Cardiac muscle cell (in vitro differentiated cells and primary cell): ENCODE measurements around the gene TCAF1. TPM values are rescaled to one million over a fixed set of nuclear protein-coding genes. Genes with fewer than 3 reads are reported as not detected.
A peak's percentile ranks its signal among the peaks of the same experiment; 100 is the strongest.

Source experiments
- DNase-seq, 2 donors: peaks; one replicate each; pipeline versions ENCODE4 v3.0.0 to v3.0.0-alpha.2; 2010 to 2017; ENCODE audit warnings: low read depth in 1 of 2, low spot score in 1 of 2
- H3K27ac ChIP-seq: fragments of 200-600 bp; sonication (generic); 2 replicates; pipeline ENCODE4 v1.5.1; 2016
- H3K27me3 ChIP-seq: fragments of 200-600 bp; sonication (generic); 2 replicates; pipeline ENCODE4 v1.6.0; 2016; ENCODE audit warnings: control low read depth
- H3K36me3 ChIP-seq: fragments of 200-600 bp; sonication (generic); 2 replicates; pipeline ENCODE4 v1.5.1; 2016; ENCODE audit warnings: control low read depth
- H3K4me1 ChIP-seq: fragments of 200-600 bp; sonication (generic); 2 replicates; pipeline ENCODE4 v1.8.1; 2017; ENCODE audit warnings: low read depth, mild to moderate bottlenecking, mixed run types
- H3K4me3 ChIP-seq: fragments of 200-600 bp; sonication (generic); 2 replicates; pipeline ENCODE4 v1.5.1; 2016; ENCODE audit warnings: mild to moderate bottlenecking
- H3K9me3 ChIP-seq: fragments of 200-600 bp; sonication (generic); 2 replicates; pipeline ENCODE4 v1.5.1; 2017; ENCODE audit warnings: low read depth, mild to moderate bottlenecking, control low read depth
- CTCF ChIP-seq: IDR thresholded peaks from 2 replicates; pipeline ENCODE4 v1.5.1; 2012; ENCODE audit warnings: low read depth, mild to moderate bottlenecking, low read length
- polyA plus RNA-seq: library from polyadenylated mRNA; unstranded; fragments of >200 nt; fragmentation: Nextera tagmentation; extraction: Ambion mirVana; gene quantifications from 2 replicates; pipeline ENCODE4 v1.2.1, GENCODE V29; 2016
- total RNA-seq: library from RNA; depleted of rRNA; stranded (reverse); fragments of >200 nt; gene quantifications from 2 replicates; pipeline ENCODE4 v1.2.3, GENCODE V29; 2016

Gene TCAF1
- total and polyA plus RNA-seq, 2 experiments from 2014 or later = 58.6 to 82.7 TPM

GRCh38 chr7:143884241-143884968, 17.6 kb downstream of the TCAF1 start:
- peaks cover 4% of the 10 kb centered on the region for H3K4me1 ChIP-seq
- DNase-seq = no peak
- no peak overlapping the region for H3K27ac ChIP-seq
- H3K9me3 ChIP-seq = no peaks in the 10 kb centered on the region
- no peaks in the 10 kb centered on the region for H3K36me3 ChIP-seq
- H3K4me3 ChIP-seq = peak overlapping the region; percentile 66
- no peaks in the 10 kb centered on the region for H3K27me3 ChIP-seq
- no peak for TF ChIP-seq CTCF

GRCh38 chr7:143882604-143883078, 19.3 kb downstream of the TCAF1 start:
- H3K4me3 ChIP-seq = peak overlapping the region; percentile 55
- no peaks in the 10 kb centered on the region for H3K27me3 ChIP-seq
- TF ChIP-seq CTCF = no peak
- H3K36me3 ChIP-seq = no peaks in the 10 kb centered on the region
- H3K9me3 ChIP-seq = no peaks in the 10 kb centered on the region
- DNase-seq = peak; percentile 76 to 85
- H3K27ac ChIP-seq = peak overlapping the region; percentile 81
- H3K4me1 ChIP-seq = peaks cover 4% of the 10 kb centered on the region

- H3K4me3 ChIP-seq = peak overlapping the region; percentile 55
- H3K4me1 ChIP-seq = peaks cover 4% of the 10 kb centered on the region
- DNase-seq = peak; percentile 89 to 91
- H3K27ac ChIP-seq = peak overlapping the region; percentile 81
- H3K9me3 ChIP-seq = no peaks in the 10 kb centered on the region
- H3K36me3 ChIP-seq = no peaks in the 10 kb centered on the region
- no peak for TF ChIP-seq CTCF
- H3K27me3 ChIP-seq = no peaks in the 10 kb centered on the region
These were observed 19.9 kb downstream of the TCAF1 start for GRCh38 chr7:143882020-143882603.

DNA sequence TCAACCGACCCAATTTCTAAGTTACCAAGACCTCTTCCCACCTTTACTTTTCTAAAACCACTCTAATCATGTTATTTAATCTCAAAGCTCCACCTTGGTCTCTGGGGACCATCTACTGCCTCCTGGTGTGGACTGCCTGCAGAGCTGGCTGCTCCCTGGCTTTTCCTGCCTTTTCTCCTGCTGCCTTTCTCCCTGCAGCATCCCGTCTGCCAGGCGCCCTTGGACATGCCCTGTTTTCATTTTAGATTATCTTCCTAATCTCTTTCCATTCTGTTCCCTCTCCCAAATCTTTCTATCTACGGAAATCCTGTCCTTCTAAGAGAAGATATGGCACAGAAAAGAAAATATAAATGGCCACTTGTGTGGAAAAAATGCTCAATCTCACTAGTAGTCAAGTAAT, 23.1 kb downstream of the TCAF1 start:
- H3K4me1 ChIP-seq = peaks cover 4% of the 10 kb centered on the region
- DNase-seq = no peak
- no peaks in the 10 kb centered on the region for H3K27me3 ChIP-seq
- H3K4me3 ChIP-seq = no peak overlapping the region
- H3K27ac ChIP-seq = no peak overlapping the region
- H3K9me3 ChIP-seq = no peaks in the 10 kb centered on the region
- TF ChIP-seq CTCF = no peak
- peaks cover 14% of the 10 kb centered on the region for H3K36me3 ChIP-seq

DNA sequence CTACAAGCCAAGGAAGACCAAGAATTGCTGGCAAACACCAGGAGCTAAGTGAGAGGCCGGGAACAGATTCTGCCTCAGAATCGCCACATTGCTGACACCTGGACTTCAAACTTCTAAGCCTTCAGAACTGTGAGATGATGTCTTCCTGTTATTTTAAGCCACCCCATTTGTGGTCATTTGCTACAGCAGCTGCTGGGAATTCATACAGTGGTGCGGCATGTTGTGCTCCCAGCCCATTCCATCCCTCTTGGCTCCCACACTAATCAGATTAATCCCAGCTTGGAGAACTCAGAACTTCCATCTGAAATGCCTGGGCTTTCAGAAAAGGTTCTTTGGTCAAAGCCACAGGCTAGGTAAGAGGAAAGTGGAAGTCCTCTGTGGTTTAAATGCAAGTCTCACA, 24.9 kb downstream of the TCAF1 start:
- no peak for TF ChIP-seq CTCF
- no peak overlapping the region for H3K27ac ChIP-seq
- H3K4me3 ChIP-seq = no peak overlapping the region

More for the DNA sequence above, 24.9 kb downstream of the TCAF1 start:
- Histone ChIP-seq H3K4me1 (peaks cover 4% of the 10 kb centered on the region), H3K9me3 (no peaks in the 10 kb centered on the region), H3K27me3 (no peaks in the 10 kb centered on the region), H3K36me3 (peaks cover 14% of the 10 kb centered on the region)
- no peak for DNase-seq
